Measurements from ENCODE around the gene TMEM179.
"Not testable (repeated sequence)": the region's sequence is repeated elsewhere in the genome, so short reads cannot be mapped to it uniquely, and the experiment has no call there.

Gene TMEM179

DNA sequence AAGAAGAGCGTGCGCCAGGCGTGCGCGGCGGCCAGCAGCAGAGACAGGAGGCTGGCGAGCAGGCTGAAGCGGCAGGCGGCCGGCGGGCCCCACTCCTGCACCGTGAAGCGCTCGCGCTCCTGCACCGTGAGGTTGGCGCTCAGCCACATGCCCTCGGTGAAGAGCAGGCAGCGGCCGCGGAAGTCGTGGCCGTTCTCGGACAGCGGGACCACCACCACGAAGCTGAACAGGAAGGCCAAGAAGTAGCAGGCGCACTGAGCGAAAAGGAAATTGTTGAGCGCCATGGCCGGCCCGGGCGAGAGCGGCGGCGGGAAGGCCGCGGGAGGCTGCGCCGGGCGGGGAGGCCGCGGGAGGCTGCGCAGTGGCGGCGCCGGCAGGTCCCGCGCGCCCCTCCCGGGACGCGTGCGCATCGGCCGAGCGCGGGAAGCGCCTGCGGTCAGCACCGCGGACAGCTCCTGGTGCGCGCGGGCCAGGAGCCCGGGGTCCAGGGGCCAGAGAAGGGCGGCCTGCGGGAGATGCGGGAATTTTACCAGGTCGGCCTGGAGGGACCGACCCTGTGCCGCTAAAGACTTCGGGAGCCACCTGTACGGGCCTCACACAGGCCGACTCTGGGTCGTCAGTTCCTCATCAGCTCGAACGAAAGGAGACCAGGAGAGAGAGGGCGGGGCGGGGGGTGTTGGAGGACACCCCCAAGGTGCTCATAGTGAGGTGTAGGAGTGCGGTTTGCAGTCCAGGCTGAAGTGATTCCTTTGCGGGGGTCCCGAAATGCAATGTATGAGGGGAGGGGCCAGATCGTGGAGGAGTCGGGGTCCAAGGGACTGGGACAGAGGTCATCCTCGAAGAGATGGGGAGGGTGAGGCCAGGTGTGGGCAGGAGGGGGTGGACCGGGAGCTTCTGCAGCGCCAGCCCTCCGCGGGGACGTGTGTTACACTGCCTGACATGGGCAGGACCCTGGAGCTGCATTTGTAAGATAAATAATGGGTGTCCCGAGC, at the start of gene TMEM179:
Gene TMEM179, minus strand, starts transcription at position 315 of the 992 bp plus-strand sequence. Its CDS starts 31 bp downstream, at position 284.
- peak; percentile 68 for DNase-seq

GRCh38 chr14:104654119-104654518, 49.5 kb upstream of the TMEM179 start:
- DNase-seq = no peak

GRCh38 chr14:104653130-104653920, 48.8 kb upstream of the TMEM179 start:
- DNase-seq = not testable (repeated sequence)

DNA sequence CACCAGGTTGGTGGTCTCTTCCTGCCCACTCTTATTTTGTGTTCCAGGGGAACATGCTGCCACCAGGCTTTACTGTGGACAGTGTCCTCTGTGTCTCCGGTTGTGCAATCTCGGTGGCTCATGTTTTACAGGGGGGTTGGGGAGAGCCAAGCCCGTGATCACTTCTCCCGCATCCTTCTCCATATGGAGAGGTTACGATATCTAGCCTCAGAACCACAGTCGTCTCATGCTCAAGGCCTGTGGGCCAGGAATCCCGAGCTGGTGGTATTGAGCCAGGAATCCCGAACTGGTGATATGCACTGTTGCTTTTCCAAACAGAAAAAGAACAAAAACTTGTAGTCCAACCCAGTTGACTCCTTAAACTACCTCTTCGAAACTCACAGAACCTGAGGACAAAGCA, 47.8 kb upstream of the TMEM179 start:
- DNase-seq = no peak

- no peak for DNase-seq
These were observed 47.3 kb upstream of the TMEM179 start for GRCh38 chr14:104651876-104652260.

DNA sequence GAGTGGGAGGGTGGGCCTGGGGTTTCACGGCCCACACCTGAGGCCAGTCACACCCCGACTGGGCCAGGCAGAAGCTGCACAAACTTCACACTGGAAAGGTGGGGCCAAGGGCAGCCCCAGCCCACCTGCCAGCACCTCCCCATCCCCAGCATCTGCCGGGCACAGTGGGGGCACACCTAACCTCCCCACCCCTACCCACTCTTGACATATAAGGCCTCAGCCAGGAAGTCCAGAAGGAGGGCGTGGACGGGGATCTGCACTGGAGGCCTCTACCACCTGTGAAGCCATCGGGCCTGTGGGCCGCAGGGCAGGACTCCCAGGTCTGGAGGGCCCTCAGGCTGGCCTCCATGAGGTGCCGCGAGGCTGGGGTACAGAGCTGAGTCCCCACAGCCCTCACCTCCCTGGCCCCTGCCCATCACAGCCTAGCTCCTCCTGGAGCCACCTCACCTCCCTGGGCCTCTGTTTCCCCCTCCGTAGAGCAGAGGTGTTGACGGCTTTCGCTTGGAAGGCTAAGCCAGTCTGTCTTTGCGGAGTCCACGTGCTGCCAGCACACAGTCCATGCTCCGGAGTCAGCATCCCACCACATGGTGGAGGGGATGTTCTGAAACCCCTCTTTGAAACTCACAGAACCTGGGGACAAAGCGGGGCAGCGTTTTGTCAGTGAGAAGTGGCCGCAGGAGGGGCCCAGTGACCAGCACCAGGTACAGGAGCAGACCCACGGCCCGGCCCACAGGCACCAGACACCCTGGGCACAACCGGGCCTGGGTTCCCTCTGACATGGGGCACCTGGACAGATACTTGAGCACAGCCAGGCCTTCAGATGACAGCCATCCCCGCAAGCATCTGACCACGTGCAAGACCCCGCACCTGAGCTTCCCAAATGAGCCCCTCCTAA, 46.7 kb upstream of the TMEM179 start:
- no peak for DNase-seq

DNA sequence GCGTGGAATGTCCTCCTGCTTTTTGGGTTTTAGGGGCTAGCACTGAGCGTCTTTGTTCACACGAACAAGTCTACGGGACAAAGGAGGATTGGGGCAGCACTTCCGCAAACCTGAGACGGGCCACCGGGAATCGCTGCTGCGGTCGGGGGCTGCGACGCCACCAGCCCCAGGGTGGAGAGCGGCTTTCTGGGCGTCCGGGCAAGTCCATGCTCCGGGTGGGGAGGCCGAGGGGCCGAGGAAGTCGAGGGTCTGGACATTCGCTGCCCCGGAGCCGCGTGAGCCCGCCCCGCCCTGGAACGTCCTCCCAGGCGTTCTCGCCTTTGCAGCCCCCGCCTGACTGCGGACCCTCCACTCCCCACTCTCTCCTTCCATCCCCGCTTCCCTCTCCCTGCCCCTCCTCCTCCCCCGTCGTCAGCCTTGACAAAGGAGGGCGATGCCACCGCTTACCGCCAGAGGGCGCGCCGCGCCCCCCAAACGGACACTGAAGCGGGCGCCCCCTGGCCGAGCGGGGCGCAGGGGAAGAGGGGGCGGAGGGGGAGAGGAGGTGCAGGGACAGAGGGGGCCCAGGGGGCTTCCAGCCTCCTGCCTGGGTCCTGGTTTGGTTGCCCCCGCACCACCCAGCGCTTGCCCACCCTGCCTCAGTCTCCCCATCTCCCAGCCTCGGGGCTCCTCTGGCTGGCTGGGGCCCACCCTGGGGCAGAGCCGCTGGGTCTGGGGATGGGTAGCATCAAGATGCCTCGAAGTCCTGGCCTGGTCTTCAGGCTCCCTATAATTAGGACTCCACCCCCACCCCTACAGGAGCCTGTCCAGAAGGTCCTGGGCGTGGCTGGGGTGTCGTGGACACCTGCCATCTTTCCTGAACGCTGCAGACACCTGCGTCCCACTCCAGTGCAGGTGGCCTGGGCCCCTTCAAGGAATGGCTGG, 45.7 kb upstream of the TMEM179 start:
- DNase-seq = peak; percentile 86

- DNase-seq = no peak
These were observed 43.0 kb upstream of the TMEM179 start for GRCh38 chr14:104647467-104648043.

- no peak for DNase-seq
These were observed 40.2 kb upstream of the TMEM179 start for GRCh38 chr14:104644656-104645378.

DNA sequence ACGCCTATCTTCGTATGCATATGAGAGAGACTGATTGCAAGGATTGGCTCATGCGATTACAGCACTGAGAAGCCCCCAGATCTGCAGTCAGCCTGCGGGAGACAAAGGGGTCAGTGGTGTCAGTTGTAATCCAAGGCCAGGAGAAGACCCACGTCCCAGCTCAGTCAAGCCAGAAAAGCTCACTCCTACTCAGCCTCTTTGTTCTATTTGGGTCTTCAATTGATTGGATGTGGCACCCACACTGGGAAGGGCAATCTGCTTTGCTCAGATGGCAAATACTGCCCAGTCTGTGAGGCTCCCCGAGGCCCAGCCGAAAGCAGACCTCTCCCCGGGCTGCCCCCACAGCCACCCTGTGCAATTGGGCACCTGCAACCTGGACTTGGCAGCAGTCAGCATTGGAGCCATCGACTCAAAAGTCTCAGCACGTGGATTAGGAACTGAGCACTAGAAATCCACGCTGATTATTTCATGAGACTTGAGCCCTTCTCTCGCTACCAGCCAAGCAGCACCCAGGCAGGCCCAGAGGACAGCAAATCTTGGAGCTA, 39.6 kb upstream of the TMEM179 start:
- no peak for DNase-seq

- no peak for DNase-seq
These were observed 38.7 kb upstream of the TMEM179 start for GRCh38 chr14:104643306-104643705.

DNA sequence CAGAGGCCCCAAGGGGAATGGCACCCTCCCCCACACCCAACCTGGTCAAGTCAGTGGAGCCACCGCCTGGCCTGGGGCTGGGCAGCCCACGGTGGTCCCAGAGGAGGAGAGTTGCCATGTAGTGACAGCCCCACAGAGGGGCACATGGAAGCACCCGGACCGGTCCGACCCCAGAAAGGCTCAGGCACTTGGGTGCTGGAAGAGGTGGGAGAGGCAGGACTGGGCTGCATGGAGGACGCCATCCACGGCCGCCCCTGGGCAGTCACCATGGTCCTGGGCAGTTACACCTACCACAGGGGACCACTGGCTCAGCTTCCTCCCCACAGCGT, 37.9 kb upstream of the TMEM179 start:
- DNase-seq = no peak

DNA sequence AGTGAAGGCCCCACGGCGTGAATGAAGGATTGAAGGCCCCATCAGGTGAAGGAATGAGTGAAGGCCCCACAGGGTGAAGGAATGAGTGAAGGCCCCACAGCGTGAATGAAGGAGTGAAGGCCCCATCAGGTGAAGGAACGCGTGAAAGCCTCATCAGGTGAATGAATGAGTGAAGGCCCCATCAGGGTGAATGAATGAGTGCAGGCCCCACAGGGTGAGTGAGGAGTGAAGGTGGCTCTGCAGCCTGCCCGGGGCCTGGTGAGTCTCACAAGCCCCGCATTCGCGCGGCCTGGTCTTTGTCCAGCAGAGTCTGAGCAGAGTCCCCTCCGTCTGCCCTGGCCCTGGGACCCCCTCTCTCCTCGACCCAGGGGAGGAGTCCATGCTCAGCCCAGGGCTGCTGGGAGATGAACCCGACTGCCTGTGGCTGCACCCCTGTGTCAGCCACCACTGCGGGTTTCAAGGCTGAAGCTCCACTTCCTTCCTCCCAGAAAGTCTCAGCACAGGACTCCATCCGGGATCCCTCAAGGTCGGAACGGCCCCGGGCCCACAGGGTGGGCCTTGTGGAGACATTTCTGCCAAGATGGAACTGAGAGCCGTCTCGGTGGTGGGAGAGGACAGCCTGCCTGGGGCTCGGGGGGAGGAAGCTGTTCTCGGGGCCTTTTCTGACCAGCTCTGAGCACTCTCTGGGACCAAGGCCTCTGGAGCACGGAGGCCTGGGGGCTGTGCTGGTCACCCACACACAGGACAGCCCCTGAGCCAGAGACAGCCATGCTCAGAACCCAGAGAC, 37.4 kb upstream of the TMEM179 start:
- no peak for DNase-seq

GRCh38 chr14:104640681-104641080, 36.1 kb upstream of the TMEM179 start:
- no peak for DNase-seq

GRCh38 chr14:104639885-104640548, 35.4 kb upstream of the TMEM179 start:
- DNase-seq = peak; percentile 75

- DNase-seq = no peak
These were observed 34.9 kb upstream of the TMEM179 start for GRCh38 chr14:104639471-104639870.

- no peak for DNase-seq
These were observed 34.4 kb upstream of the TMEM179 start for GRCh38 chr14:104638927-104639450.

- no peak for DNase-seq
These were observed 33.6 kb upstream of the TMEM179 start for GRCh38 chr14:104638190-104638589.

All from right hindlimb (tissue), 1 donor.